HEK293 (cell line): ENCODE results near the gene RASL12.

Source experiments
- CTCF ChIA-PET: fragments of 350-600 bp; formaldehyde crosslinking; extraction: SDS; loops from one replicate; lab custom pipeline; 2021; ENCODE audit warnings: antibody characterized with exemption; lab: Yijun Ruan, JAX
- POLR2A ChIA-PET: fragments of 300-600 bp; formaldehyde crosslinking; extraction: SDS; loops from one replicate; lab custom pipeline; 2020; ENCODE audit warnings: antibody characterized with exemption, inconsistent platforms; lab: Yijun Ruan, JAX
- H3K27ac ChIP-seq: fragments of 200-500 bp; sonication (Bioruptor generic); 2 replicates; pipeline ENCODE4 v1.5.1; 2014; ENCODE audit warnings: low read depth, low read length, control low read depth, inconsistent platforms; ENCODE audit errors: extremely low read depth
- H3K36me3 ChIP-seq, 2 experiments: fragments of 200-500 bp in 1 of 2; sonication (Bioruptor generic) in 1 of 2; 1 replicate in 1 of 2; 2 replicates in 1 of 2; pipeline ENCODE4 v1.5.1; 2014 to 2017; ENCODE audit warnings: inconsistent platforms in 2 of 2, low read length in 2 of 2; ENCODE audit not compliant: control insufficient read depth in 2 of 2, insufficient read depth in 1 of 2
- H3K4me1 ChIP-seq: fragments of 200-500 bp; sonication (Bioruptor generic); 2 replicates; pipeline ENCODE4 v1.5.1; 2014; ENCODE audit warnings: mild to moderate bottlenecking, low read length, inconsistent platforms; ENCODE audit not compliant: control insufficient read depth, insufficient read depth
- H3K4me3 ChIP-seq: 2 replicates; pipeline ENCODE4 v1.5.1; 2011; ENCODE audit warnings: low read depth, mild to moderate bottlenecking, control low read depth, low read length, moderate library complexity
- H3K9me3 ChIP-seq: fragments of 200-500 bp; sonication (Bioruptor generic); 2 replicates; pipeline ENCODE4 v1.5.1; 2014; ENCODE audit warnings: low read depth, low read length, inconsistent platforms; ENCODE audit not compliant: control insufficient read depth, insufficient read depth
- BCL11A ChIP-seq: fragments of 450-650 bp; formaldehyde crosslinking; IDR thresholded peaks from 2 replicates; pipeline ENCODE4 v1.5.1; 2016; ENCODE audit warnings: low read depth, missing biosample characterization, missing genetic modification characterization
- FEZF1 ChIP-seq: fragments of 450-650 bp; formaldehyde crosslinking; IDR thresholded peaks from 2 replicates; pipeline ENCODE4 v1.5.1; 2016; ENCODE audit warnings: missing biosample characterization, missing genetic modification characterization
- HOXC10 ChIP-seq: sonication (generic); formaldehyde crosslinking; IDR thresholded peaks from 2 replicates; pipeline ENCODE4 v1.8.1; 2023; ENCODE audit warnings: mild to moderate bottlenecking, missing genetic modification reagents
- KLF1 ChIP-seq: fragments of 450-650 bp; formaldehyde crosslinking; IDR thresholded peaks from 2 replicates; pipeline ENCODE4 v1.5.1; 2016; ENCODE audit warnings: missing biosample characterization, missing genetic modification characterization
- KLF9 ChIP-seq: fragments of 450-650 bp; formaldehyde crosslinking; IDR thresholded peaks from 2 replicates; pipeline ENCODE4 v1.5.1; 2016; ENCODE audit warnings: missing biosample characterization, missing genetic modification characterization, low read depth
- SP2 ChIP-seq: fragments of 450-650 bp; formaldehyde crosslinking; IDR thresholded peaks from 2 replicates; pipeline ENCODE4 v1.5.1; 2016; ENCODE audit warnings: missing biosample characterization, missing genetic modification characterization
- SP7 ChIP-seq: fragments of 450-650 bp; formaldehyde crosslinking; IDR thresholded peaks from 2 replicates; pipeline ENCODE4 v1.5.1; 2016; ENCODE audit warnings: missing biosample characterization, missing genetic modification characterization
- ZBTB8A ChIP-seq: fragments of 450-650 bp; formaldehyde crosslinking; IDR thresholded peaks from 2 replicates; pipeline ENCODE4 v1.5.1; 2016; ENCODE audit warnings: missing biosample characterization, missing genetic modification characterization
- ZIC2 ChIP-seq: fragments of 450-650 bp; formaldehyde crosslinking; IDR thresholded peaks from 2 replicates; pipeline ENCODE4 v1.5.1; 2016; ENCODE audit warnings: missing biosample characterization, missing genetic modification characterization
- ZNF174 ChIP-seq: fragments of 450-650 bp; formaldehyde crosslinking; IDR thresholded peaks from 2 replicates; pipeline ENCODE4 v1.5.0; 2017; ENCODE audit warnings: missing biosample characterization, mild to moderate bottlenecking, missing genetic modification characterization
- ZNF2 ChIP-seq: fragments of 450-650 bp; formaldehyde crosslinking; IDR thresholded peaks from 2 replicates; pipeline ENCODE4 v1.5.1; 2016; ENCODE audit warnings: missing biosample characterization, missing genetic modification characterization
- ZNF202 ChIP-seq: fragments of 450-650 bp; formaldehyde crosslinking; IDR thresholded peaks from 2 replicates; pipeline ENCODE4 v1.5.1; 2016; ENCODE audit warnings: missing biosample characterization, missing genetic modification characterization, borderline replicate concordance
- ZNF366 ChIP-seq: fragments of 450-650 bp; formaldehyde crosslinking; conservative IDR thresholded peaks from 2 replicates; pipeline ENCODE4 v1.5.1; 2016; ENCODE audit warnings: missing biosample characterization, missing genetic modification characterization
- ZNF571 ChIP-seq: fragments of 450-650 bp; formaldehyde crosslinking; IDR thresholded peaks from 2 replicates; pipeline ENCODE4 v1.5.0; 2017; ENCODE audit warnings: missing biosample characterization, missing genetic modification characterization
- ZNF747 ChIP-seq: fragments of 450-650 bp; formaldehyde crosslinking; IDR thresholded peaks from 2 replicates; pipeline ENCODE4 v1.5.1; 2016; ENCODE audit warnings: missing biosample characterization, missing genetic modification characterization
- ZSCAN16 ChIP-seq: fragments of 450-650 bp; formaldehyde crosslinking; IDR thresholded peaks from 2 replicates; pipeline ENCODE4 v1.5.1; 2016; ENCODE audit warnings: missing biosample characterization, missing genetic modification characterization
- TF ChIP-seq, protein P1 (sequence below): fragments of 450-650 bp; formaldehyde crosslinking; IDR thresholded peaks from 2 replicates; pipeline ENCODE4 v1.5.1; 2016; ENCODE audit warnings: missing biosample characterization, missing genetic modification characterization
- TF ChIP-seq, protein P2 (sequence below): fragments of 450-650 bp; formaldehyde crosslinking; IDR thresholded peaks from 2 replicates; pipeline ENCODE4 v1.5.1; 2016; ENCODE audit warnings: missing biosample characterization, missing genetic modification characterization, low read depth
- TF ChIP-seq, protein P3 (sequence below): fragments of 450-650 bp; formaldehyde crosslinking; IDR thresholded peaks from 2 replicates; pipeline ENCODE4; 2016; ENCODE audit warnings: missing biosample characterization, missing genetic modification characterization

The RASL12 gene

DNA sequence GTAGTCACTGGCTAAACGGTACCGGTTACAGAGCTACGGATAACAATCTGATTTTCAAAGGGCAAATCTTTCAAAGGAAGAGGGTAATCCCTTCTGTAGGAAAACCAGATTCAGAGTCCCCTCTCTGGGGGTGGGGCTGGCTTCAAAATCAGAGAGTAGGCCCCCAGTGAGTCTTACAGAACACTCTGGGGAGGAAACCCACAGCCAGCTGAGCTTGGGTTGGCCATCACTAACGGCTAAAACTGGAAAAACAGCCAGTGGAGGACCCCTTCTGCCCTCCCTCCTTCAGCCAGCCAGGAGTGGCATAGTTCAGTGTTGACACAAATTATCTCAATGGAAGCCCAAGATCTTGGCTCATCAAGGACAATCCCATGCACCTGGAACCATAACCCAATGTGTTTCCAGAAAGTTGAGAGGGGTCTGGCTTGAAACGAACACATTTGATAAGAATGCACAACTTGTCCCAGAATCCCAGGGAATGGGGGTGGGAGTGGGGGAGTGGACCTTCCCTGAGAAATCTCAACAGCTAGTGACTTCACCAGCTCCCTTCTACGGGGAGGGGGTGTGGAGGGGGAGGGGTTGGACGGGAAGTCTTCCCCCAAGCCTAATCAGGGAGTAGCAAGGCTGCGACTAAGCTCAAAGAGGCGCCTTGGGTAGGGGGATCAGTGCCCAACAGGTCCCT, 1.0 kb downstream of the RASL12 start:
- Histone ChIP-seq H3K9me3 (no peaks in the 10 kb centered on the region), H3K4me3 (no peak overlapping the region), H3K27ac (no peak overlapping the region), H3K36me3 (no peaks in the 10 kb centered on the region), H3K4me1 (no peaks in the 10 kb centered on the region)
- ChIA-PET CTCF (interaction anchor here (0.6 to 1.4 kb wide), 3 partner anchors 12 to 251 kb away, joined by 4 to 6 read pairs (median 4); no protein-coding TSS in a partner anchor), POLR2A (no interaction called here)
- TF ChIP-seq, protein P1, sequence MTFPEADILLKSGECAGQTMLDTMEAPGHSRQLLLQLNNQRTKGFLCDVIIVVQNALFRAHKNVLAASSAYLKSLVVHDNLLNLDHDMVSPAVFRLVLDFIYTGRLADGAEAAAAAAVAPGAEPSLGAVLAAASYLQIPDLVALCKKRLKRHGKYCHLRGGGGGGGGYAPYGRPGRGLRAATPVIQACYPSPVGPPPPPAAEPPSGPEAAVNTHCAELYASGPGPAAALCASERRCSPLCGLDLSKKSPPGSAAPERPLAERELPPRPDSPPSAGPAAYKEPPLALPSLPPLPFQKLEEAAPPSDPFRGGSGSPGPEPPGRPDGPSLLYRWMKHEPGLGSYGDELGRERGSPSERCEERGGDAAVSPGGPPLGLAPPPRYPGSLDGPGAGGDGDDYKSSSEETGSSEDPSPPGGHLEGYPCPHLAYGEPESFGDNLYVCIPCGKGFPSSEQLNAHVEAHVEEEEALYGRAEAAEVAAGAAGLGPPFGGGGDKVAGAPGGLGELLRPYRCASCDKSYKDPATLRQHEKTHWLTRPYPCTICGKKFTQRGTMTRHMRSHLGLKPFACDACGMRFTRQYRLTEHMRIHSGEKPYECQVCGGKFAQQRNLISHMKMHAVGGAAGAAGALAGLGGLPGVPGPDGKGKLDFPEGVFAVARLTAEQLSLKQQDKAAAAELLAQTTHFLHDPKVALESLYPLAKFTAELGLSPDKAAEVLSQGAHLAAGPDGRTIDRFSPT (tag by site-specific recombination), result no peak
- TF ChIP-seq ZBTB8A (tag by site-specific recombination), result no peak
- TF ChIP-seq ZSCAN16, result no peak
- TF ChIP-seq HOXC10 (CRISPR knock-in tag), result no peak
- TF ChIP-seq ZNF174 (tag by site-specific recombination), result no peak
- TF ChIP-seq ZNF202, result no peak
- TF ChIP-seq ZIC2, result no peak
- no peak for TF ChIP-seq SP7 (tag by site-specific recombination)
- no peak for TF ChIP-seq ZNF366 (tag by site-specific recombination)
- TF ChIP-seq FEZF1 (tag by site-specific recombination), result no peak

GRCh38 chr15:65066001-65066634, 1.7 kb downstream of the RASL12 start:
- POLR2A ChIA-PET, result interaction anchor here (0.7 kb wide), 1 partner anchor 222 kb away, joined by 3 read pairs; no protein-coding TSS in a partner anchor
- Histone ChIP-seq H3K27ac (no peak overlapping the region), H3K4me1 (no peaks in the 10 kb centered on the region), H3K4me3 (no peak overlapping the region), H3K36me3 (no peaks in the 10 kb centered on the region), H3K9me3 (no peaks in the 10 kb centered on the region)
- TF ChIP-seq BCL11A (no peak), SP2 (tag by site-specific recombination) (no peak), ZNF366 (tag by site-specific recombination) (peak; percentile 90)
- CTCF ChIA-PET, result interaction anchor here (0.6 to 1.4 kb wide), 4 partner anchors 11 to 345 kb away, joined by 4 to 6 read pairs (median 5); no protein-coding TSS in a partner anchor

DNA sequence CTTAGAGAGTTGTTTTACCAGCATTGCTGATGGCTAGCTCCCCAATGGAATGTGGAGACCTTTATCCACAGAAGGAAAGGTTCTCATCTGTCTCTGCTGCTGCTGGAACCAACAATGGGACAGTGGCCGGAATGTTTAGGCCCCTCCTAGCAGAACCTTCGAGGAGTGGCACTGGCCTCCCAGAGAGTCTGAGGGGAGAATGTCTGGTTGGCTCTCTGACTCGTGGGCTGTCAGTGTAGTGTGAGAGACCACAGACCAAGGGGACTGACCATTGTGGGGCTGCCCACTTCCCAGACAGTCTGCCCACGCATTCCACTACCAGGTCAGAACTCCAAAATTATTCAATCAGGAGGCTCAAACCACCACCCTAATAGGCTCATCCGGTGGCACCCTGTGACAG, 5.1 kb downstream of the RASL12 start:
- Histone ChIP-seq H3K9me3 (no peaks in the 10 kb centered on the region), H3K27ac (no peak overlapping the region), H3K4me3 (no peak overlapping the region), H3K4me1 (no peaks in the 10 kb centered on the region), H3K36me3 (no peaks in the 10 kb centered on the region)
- ChIA-PET CTCF (interaction anchor here (0.8 to 2.2 kb wide), 3 partner anchors 8 to 20 kb away, joined by 3 to 7 read pairs (median 5); no protein-coding TSS in a partner anchor), POLR2A (no interaction called here)
- TF ChIP-seq FEZF1 (tag by site-specific recombination) (no peak), ZNF747 (tag by site-specific recombination) (no peak), KLF1 (tag by site-specific recombination) (no peak), ZNF2 (no peak), ZNF571 (tag by site-specific recombination) (no peak), KLF9 (tag by site-specific recombination) (no peak)
- TF ChIP-seq, protein P2, sequence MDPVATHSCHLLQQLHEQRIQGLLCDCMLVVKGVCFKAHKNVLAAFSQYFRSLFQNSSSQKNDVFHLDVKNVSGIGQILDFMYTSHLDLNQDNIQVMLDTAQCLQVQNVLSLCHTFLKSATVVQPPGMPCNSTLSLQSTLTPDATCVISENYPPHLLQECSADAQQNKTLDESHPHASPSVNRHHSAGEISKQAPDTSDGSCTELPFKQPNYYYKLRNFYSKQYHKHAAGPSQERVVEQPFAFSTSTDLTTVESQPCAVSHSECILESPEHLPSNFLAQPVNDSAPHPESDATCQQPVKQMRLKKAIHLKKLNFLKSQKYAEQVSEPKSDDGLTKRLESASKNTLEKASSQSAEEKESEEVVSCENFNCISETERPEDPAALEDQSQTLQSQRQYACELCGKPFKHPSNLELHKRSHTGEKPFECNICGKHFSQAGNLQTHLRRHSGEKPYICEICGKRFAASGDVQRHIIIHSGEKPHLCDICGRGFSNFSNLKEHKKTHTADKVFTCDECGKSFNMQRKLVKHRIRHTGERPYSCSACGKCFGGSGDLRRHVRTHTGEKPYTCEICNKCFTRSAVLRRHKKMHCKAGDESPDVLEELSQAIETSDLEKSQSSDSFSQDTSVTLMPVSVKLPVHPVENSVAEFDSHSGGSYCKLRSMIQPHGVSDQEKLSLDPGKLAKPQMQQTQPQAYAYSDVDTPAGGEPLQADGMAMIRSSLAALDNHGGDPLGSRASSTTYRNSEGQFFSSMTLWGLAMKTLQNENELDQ (tag by site-specific recombination), result no peak
- TF ChIP-seq, protein P1 (tag by site-specific recombination), result no peak
- TF ChIP-seq, protein P3, sequence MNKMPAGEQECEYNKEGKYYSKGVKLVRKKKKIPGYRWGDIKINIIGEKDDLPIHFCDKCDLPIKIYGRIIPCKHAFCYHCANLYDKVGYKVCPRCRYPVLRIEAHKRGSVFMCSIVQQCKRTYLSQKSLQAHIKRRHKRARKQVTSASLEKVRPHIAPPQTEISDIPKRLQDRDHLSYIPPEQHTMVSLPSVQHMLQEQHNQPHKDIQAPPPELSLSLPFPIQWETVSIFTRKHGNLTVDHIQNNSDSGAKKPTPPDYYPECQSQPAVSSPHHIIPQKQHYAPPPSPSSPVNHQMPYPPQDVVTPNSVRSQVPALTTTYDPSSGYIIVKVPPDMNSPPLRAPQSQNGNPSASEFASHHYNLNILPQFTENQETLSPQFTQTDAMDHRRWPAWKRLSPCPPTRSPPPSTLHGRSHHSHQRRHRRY, result no peak
